HS-27A (cell line): ENCODE data around the gene F5.

ENCODE experiments used
- DNase-seq: peaks from one replicate; pipeline ENCODE4 v3.0.0-alpha.2; 2012; ENCODE audit warnings: low read depth, missing footprints

Gene F5

GRCh38 chr1:169588112-169588511 is 1.8 kb upstream of the F5 start:
- DNase-seq: no peak

GRCh38 chr1:169586067-169586394 is 250 bp downstream of the F5 start:
- no peak for DNase-seq

GRCh38 chr1:169585181-169585580 is 1.1 kb downstream of the F5 start:
- DNase-seq: no peak

- no peak for DNase-seq
Measured at GRCh38 chr1:169584483-169585144, 1.7 kb downstream of the F5 start.

GRCh38 chr1:169577981-169578738 is 8.1 kb downstream of the F5 start:
- DNase-seq: no peak

GRCh38 chr1:169576935-169577331 is 9.3 kb downstream of the F5 start:
- no peak for DNase-seq

- DNase-seq: no peak
Measured at GRCh38 chr1:169576241-169576934, 9.9 kb downstream of the F5 start.

- DNase-seq: no peak
Measured at GRCh38 chr1:169574336-169574735, 11.9 kb downstream of the F5 start.

GRCh38 chr1:169572187-169572586 is 14.1 kb downstream of the F5 start:
- no peak for DNase-seq

GRCh38 chr1:169571450-169571849 is 14.8 kb downstream of the F5 start:
- no peak for DNase-seq

GRCh38 chr1:169570172-169570574 is 16.1 kb downstream of the F5 start:
- no peak for DNase-seq

GRCh38 chr1:169568497-169568896 is 17.8 kb downstream of the F5 start:
- no peak for DNase-seq

GRCh38 chr1:169565335-169566271 is 20.7 kb downstream of the F5 start:
- DNase-seq: no peak

GRCh38 chr1:169563650-169564049 is 22.6 kb downstream of the F5 start:
- DNase-seq: no peak

- no peak for DNase-seq
Measured at GRCh38 chr1:169563019-169563615, 23.2 kb downstream of the F5 start.

- no peak for DNase-seq
Measured at GRCh38 chr1:169561692-169562091, 24.6 kb downstream of the F5 start.

- DNase-seq: no peak
Measured at GRCh38 chr1:169557131-169557530, 29.1 kb downstream of the F5 start.

- no peak for DNase-seq
Measured at GRCh38 chr1:169550294-169550693, 36.0 kb downstream of the F5 start.

GRCh38 chr1:169548282-169548681 is 38.0 kb downstream of the F5 start:
- DNase-seq: no peak

- DNase-seq: peak; percentile 45
Measured at GRCh38 chr1:169546087-169546995, 39.9 kb downstream of the F5 start.

GRCh38 chr1:169545472-169545871 is 40.8 kb downstream of the F5 start:
- no peak for DNase-seq
